ENCODE results near the gene GTF2IRD1.

GTF2IRD1 gene

GRCh38 chr7:74449809-74450397 is 3.8 kb upstream of the GTF2IRD1 start:
- peaks cover 11% of the 10 kb centered on the region for H3K27me3 Mint-ChIP-seq
- H3K4me3 Mint-ChIP-seq = no peak overlapping the region
- H3K9me3 Mint-ChIP-seq = no peaks in the 10 kb centered on the region
- no peaks in the 10 kb centered on the region for H3K36me3 Mint-ChIP-seq
- no peak overlapping the region for H3K27ac Mint-ChIP-seq
- H3K4me1 Mint-ChIP-seq = peaks cover 9% of the 10 kb centered on the region
- ATAC-seq (ENCODE audit: low read depth) (peak; percentile 40), DNase-seq (ENCODE audit: low spot score in 2 of 2) (peak; percentile 72 to 79)

- peaks cover 9% of the 10 kb centered on the region for H3K4me1 Mint-ChIP-seq
- H3K9me3 Mint-ChIP-seq = no peaks in the 10 kb centered on the region
- H3K36me3 Mint-ChIP-seq = no peaks in the 10 kb centered on the region
- ATAC-seq (ENCODE audit: low read depth) = no peak
- peak overlapping the region; percentile 82 for H3K4me3 Mint-ChIP-seq
- H3K27ac Mint-ChIP-seq = peak overlapping the region; percentile 75
- peaks cover 16% of the 10 kb centered on the region for H3K27me3 Mint-ChIP-seq
- no peak for DNase-seq (ENCODE audit: low spot score in 2 of 2)
These were observed 871 bp upstream of the GTF2IRD1 start for GRCh38 chr7:74452748-74453321.

- Mint-ChIP-seq H3K4me3 (peak overlapping the region; percentile 75), H3K27ac (no peak overlapping the region)
- DNase-seq (ENCODE audit: low spot score in 2 of 2) = no peak
These were observed 567 bp downstream of the GTF2IRD1 start for GRCh38 chr7:74454021-74454924.

DNA sequence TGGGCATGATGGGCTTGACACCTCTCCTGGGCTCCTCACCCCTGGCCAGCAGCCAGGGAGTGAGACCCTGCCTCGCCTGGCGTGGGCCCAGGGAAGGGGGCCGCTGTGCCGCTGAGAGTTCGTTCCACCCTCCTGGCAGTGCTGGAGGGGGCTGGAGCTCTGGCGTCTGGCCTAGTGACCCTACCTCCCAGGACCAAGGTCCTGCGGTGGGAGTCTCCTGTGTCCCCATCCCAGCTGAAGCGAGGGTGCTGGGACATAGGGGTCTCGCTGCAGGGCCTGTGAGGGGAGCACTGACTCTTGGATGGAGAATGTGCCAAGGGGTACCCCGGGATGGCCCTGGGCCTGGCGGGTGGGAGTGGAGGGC is 1.2 kb downstream of the GTF2IRD1 start:
- Mint-ChIP-seq H3K36me3 (no peaks in the 10 kb centered on the region), H3K4me1 (peaks cover 9% of the 10 kb centered on the region), H3K27me3 (peaks cover 18% of the 10 kb centered on the region), H3K4me3 (peak overlapping the region; percentile 21), H3K9me3 (no peaks in the 10 kb centered on the region), H3K27ac (no peak overlapping the region)
- DNase-seq (ENCODE audit: low spot score in 2 of 2) (no peak), ATAC-seq (ENCODE audit: low read depth) (no peak)

More at GRCh38 chr7:74454021-74454924, 567 bp downstream of the GTF2IRD1 start:
- peaks cover 18% of the 10 kb centered on the region for H3K27me3 Mint-ChIP-seq
- peaks cover 9% of the 10 kb centered on the region for H3K4me1 Mint-ChIP-seq
- no peaks in the 10 kb centered on the region for H3K9me3 Mint-ChIP-seq
- ATAC-seq (ENCODE audit: low read depth) = no peak
- H3K36me3 Mint-ChIP-seq = no peaks in the 10 kb centered on the region

DNA sequence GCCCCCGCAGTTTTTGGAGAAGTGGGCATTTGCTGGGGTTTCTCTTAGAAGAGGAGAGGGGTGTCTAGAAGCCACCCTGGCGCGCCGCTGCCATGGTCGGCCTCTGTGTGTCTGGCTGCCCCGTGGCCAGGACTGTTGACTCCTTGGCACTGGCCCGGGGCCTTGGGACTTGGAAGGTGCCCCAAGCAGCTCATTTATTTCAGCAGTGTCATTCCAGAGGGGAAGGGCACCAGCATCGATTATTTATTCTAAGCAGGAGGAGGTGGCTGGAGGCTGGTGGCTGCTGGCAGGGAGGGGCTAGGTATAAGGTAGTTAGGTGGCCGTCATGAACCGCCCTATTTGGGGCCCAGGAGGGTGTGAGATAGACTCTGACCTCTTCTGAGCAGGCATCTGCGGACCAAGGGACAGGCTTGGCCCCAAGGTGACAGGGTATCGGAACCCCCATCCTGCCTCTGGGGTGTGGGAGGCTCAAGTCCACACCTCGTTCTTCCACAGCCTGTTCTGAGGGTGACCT is 1.6 kb downstream of the GTF2IRD1 start:
- no peak for DNase-seq (ENCODE audit: low spot score in 2 of 2)
- no peaks in the 10 kb centered on the region for H3K36me3 Mint-ChIP-seq
- peak overlapping the region; percentile 24 for H3K4me3 Mint-ChIP-seq
- no peak for ATAC-seq (ENCODE audit: low read depth)
- peaks cover 9% of the 10 kb centered on the region for H3K4me1 Mint-ChIP-seq
- H3K27ac Mint-ChIP-seq = no peak overlapping the region
- H3K27me3 Mint-ChIP-seq = peaks cover 16% of the 10 kb centered on the region
- no peaks in the 10 kb centered on the region for H3K9me3 Mint-ChIP-seq

DNA sequence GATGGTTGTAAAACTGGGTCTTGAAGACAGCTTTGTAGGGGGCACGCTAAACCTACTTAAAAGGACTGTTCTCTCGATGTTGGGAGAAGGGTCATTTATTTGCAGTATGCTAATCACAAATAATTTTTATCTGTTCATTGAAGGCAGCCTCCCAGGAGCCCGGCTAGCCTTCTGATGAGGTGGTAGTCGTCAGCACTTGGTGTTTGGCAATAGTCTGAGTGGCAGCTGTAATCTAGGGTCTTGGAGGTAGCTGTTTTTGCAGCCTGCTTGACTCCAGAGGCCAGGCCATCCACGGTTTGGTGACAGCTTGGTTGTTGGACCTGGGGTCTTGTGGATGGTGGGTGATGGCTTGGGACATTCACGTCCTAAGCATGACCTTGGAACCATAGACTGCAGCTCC is 2.2 kb downstream of the GTF2IRD1 start:
- no peak for DNase-seq (ENCODE audit: low spot score in 2 of 2)

DNA sequence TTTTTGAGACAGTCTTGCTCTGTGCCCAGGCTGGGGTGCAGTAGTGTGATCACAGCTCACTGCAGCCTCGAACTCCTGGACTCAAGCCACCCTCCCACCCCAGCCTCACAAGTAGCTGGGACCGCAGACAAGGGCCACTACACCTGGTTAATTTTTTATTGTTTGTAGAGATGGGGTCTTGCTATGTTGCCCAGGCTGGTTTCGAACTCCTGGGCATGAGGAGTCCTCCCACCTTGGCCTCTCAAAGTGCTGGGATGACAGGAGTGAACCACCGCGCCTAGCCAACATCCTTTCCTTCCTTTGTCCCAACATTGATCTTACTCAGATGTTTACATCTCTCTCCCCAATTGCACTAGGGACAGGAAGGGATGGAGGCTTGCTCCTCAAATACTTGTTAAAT is 3.3 kb downstream of the GTF2IRD1 start:
- H3K4me1 Mint-ChIP-seq = peaks cover 9% of the 10 kb centered on the region
- H3K4me3 Mint-ChIP-seq = no peak overlapping the region
- H3K27me3 Mint-ChIP-seq = peaks cover 22% of the 10 kb centered on the region
- no peaks in the 10 kb centered on the region for H3K36me3 Mint-ChIP-seq
- no peak for DNase-seq (ENCODE audit: low spot score in 2 of 2)
- no peak for ATAC-seq (ENCODE audit: low read depth)
- H3K27ac Mint-ChIP-seq = no peak overlapping the region
- no peaks in the 10 kb centered on the region for H3K9me3 Mint-ChIP-seq

More for the DNA sequence above, 2.2 kb downstream of the GTF2IRD1 start:
- Mint-ChIP-seq H3K27me3 (peaks cover 22% of the 10 kb centered on the region), H3K27ac (no peak overlapping the region), H3K4me1 (peaks cover 9% of the 10 kb centered on the region), H3K4me3 (no peak overlapping the region), H3K9me3 (no peaks in the 10 kb centered on the region), H3K36me3 (no peaks in the 10 kb centered on the region)
- no peak for ATAC-seq (ENCODE audit: low read depth)

DNA sequence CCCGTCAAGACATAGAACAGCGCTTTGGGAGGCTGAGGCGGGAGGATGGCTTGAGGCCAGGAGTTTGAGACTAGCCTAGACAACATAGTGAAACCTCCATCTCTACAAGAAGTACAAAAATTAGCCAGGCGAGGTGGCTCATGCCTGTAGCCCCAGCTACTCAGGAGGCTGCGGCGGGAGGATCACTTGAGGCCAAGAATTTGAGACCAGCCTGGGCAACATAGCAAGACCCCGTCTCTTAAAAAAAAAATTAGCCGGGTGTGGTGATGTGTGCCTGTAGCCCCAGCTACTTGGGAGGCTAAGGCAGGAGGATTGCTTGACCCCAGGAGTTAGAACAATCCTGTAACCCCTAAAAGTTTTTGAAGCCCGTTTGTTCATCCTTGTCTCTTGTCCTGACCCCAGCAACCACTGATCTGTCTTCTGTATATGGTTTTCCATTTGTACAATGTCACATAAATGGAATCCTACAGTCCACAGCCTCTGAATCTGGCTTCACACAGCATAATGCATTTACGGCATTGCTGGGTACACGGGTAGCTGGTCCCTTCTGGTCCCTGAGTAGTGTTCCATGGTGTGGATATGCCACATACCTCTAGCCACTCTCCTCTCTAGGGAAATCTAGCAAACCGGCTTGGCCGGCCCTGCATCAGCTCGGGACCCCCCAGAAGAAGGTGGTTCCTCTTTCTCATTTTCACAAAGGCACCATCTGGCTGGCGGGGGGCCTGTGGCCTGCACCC is 8.4 kb downstream of the GTF2IRD1 start:
- peak; percentile 46 for ATAC-seq (ENCODE audit: low read depth)
- Mint-ChIP-seq H3K27ac (no peak overlapping the region), H3K27me3 (peaks cover 21% of the 10 kb centered on the region), H3K36me3 (no peaks in the 10 kb centered on the region), H3K4me1 (peaks cover 8% of the 10 kb centered on the region), H3K9me3 (no peaks in the 10 kb centered on the region), H3K4me3 (no peak overlapping the region)
- DNase-seq (ENCODE audit: low spot score in 2 of 2) = no peak

DNA sequence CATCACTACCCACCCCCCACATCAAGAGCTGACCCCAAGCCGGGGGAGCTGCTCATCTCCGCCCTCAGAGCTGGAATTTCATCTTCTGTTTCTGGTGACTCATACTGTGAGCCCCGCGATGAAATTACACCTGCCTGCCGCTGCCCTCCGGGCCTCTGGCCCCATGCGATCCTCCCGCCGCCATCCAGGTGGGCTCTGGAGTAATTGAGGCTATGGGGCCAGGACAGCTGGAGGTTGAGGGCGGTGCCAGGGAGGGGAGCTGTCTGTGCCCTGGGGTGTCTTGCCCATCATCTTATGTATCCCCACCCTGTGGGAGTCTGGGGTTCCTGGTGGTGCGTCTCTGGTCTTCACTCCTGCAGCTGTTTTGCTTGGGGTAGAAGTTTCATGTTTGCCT is 9.0 kb downstream of the GTF2IRD1 start:
- Mint-ChIP-seq H3K9me3 (no peaks in the 10 kb centered on the region), H3K4me3 (no peak overlapping the region), H3K27ac (no peak overlapping the region), H3K27me3 (peaks cover 19% of the 10 kb centered on the region), H3K36me3 (no peaks in the 10 kb centered on the region), H3K4me1 (peaks cover 8% of the 10 kb centered on the region)
- DNase-seq (ENCODE audit: low spot score in 2 of 2) = no peak
- peak; percentile 17 for ATAC-seq (ENCODE audit: low read depth)

DNA sequence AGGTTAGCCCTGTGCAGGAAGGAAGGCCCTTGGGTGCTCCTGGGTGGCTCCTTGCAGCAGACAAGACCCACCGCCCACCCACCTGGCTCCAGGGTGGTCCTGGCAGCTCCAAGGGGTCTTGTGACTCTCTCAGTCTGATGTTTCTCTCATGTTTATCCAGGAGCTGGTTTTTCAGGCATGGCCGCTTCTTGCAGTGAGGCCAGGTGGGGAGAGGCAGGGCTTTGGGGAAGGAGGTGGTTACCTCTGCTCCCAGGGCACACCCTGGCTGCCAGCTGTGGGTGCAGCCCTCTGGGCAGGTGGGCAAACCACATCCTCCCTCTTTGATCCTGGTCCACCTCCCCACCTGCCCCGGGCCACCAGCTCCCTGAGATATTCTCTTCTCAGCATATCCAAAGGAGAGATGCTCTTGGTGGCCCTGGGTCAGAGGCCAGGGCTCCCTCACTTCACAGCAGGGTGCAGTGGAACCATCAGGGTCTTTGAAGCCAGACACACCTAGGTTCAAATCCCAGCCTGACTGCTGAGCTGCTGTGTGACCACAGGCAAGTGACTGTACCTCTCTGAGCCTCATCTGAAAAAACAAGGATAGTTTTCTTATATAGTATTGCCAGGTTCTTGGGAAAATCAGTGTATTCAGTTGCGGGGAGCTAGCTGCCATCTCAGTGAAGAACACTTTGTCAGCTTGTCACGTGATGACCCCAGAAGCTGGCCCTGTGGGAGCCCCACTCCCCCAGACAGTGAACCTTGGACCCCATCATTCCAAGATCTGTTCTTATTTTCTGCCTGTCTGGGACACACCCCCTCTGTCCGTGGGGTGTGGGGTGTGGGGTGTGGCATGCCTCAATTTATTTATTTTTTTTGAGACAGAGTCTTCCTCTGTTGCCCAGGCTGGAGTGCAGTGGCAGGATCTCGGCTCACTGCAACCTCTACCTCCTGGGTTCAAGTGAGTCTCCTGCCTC is 11.5 kb downstream of the GTF2IRD1 start:
- H3K27me3 Mint-ChIP-seq = peaks cover 23% of the 10 kb centered on the region
- DNase-seq (ENCODE audit: low spot score in 2 of 2) (no peak), ATAC-seq (ENCODE audit: low read depth) (no peak)
- no peak overlapping the region for H3K4me3 Mint-ChIP-seq
- H3K27ac Mint-ChIP-seq = no peak overlapping the region
- peaks cover 15% of the 10 kb centered on the region for H3K4me1 Mint-ChIP-seq
- no peaks in the 10 kb centered on the region for H3K36me3 Mint-ChIP-seq
- no peaks in the 10 kb centered on the region for H3K9me3 Mint-ChIP-seq

DNA sequence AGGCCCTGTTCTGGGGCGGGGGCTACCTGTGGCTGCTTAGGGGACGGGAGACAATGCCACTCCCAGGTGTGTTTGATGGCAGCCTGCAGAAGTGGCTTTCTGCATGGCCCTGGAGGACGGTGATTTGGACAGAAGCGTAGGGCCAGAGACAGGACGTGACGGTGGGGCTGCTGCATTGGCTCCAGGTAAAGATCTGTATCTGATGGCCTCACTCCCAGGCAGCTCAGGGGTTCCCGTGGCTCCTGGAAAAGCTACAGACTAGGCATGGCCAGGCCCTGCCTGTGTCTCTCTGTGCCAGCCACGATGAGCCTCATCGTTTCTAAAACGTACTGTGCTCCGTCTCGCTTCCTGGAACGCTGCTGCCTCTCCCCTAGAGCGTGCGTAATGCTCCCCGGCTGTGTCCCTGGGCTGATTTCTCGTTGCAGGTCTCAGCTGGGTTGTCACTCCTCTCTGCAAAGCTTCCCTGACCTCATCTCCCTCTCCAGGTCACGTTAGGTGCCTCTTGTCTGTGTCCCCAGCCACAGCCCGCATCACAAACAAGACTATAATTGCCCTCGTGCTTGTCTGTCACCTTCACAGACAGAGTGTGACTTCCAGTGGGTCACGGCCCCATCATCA is 12.6 kb downstream of the GTF2IRD1 start:
- peaks cover 24% of the 10 kb centered on the region for H3K27me3 Mint-ChIP-seq
- H3K9me3 Mint-ChIP-seq = no peaks in the 10 kb centered on the region
- peaks cover 15% of the 10 kb centered on the region for H3K4me1 Mint-ChIP-seq
- no peaks in the 10 kb centered on the region for H3K36me3 Mint-ChIP-seq
- no peak overlapping the region for H3K27ac Mint-ChIP-seq
- no peak for DNase-seq (ENCODE audit: low spot score in 2 of 2)
- ATAC-seq (ENCODE audit: low read depth) = no peak
- no peak overlapping the region for H3K4me3 Mint-ChIP-seq

- Mint-ChIP-seq H3K4me1 (peaks cover 15% of the 10 kb centered on the region), H3K27me3 (peaks cover 22% of the 10 kb centered on the region), H3K9me3 (no peaks in the 10 kb centered on the region), H3K27ac (no peak overlapping the region), H3K4me3 (no peak overlapping the region), H3K36me3 (no peaks in the 10 kb centered on the region)
- no peak for DNase-seq (ENCODE audit: low spot score in 2 of 2)
- peak; percentile 22 for ATAC-seq (ENCODE audit: low read depth)
These were observed 14.2 kb downstream of the GTF2IRD1 start for GRCh38 chr7:74467876-74468275.

DNA sequence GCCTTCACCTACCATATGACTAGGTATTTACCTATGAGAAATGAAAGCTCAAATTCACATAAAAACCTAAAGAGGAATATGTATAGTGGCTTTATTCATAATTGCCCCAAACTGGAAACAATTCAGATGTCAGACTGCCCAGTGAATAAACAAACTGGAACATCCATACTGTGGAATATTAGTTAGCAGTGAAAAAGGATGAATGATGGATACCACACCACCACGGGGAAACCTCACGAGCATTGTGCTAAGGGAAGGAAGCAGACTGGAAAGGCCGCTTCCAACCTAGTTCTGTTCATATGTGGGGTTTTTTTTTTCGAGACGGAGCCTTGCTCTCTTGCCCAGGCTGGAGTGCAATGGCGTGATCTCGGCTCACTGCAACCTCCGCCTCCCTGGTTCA is 16.8 kb downstream of the GTF2IRD1 start:
- Mint-ChIP-seq H3K4me1 (peaks cover 17% of the 10 kb centered on the region), H3K27ac (no peak overlapping the region), H3K27me3 (peaks cover 20% of the 10 kb centered on the region), H3K9me3 (no peaks in the 10 kb centered on the region), H3K36me3 (no peaks in the 10 kb centered on the region), H3K4me3 (no peak overlapping the region)
- DNase-seq (ENCODE audit: low spot score in 2 of 2) (no peak), ATAC-seq (ENCODE audit: low read depth) (no peak)

Measured in memory B cell (primary cell).